Measurements from ENCODE around the gene ABCA4.

GRCh38 chr1:93965256-93965655 is 155.7 kb downstream of the ABCA4 start:
- TF ChIP-seq CTCF (IDR thresholded peaks at IDR 0.05) (no peak), POLR2A (IDR thresholded peaks at IDR 0.05) (no peak)
